Inferior parietal cortex (tissue), 1 donor: ENCODE data around the gene IL7R.

Experiments used
- DNase-seq: peaks from one replicate; pipeline ENCODE4 v3.0.0-alpha.2; 2016; ENCODE audit errors: extremely low spot score

The IL7R gene, protein sequence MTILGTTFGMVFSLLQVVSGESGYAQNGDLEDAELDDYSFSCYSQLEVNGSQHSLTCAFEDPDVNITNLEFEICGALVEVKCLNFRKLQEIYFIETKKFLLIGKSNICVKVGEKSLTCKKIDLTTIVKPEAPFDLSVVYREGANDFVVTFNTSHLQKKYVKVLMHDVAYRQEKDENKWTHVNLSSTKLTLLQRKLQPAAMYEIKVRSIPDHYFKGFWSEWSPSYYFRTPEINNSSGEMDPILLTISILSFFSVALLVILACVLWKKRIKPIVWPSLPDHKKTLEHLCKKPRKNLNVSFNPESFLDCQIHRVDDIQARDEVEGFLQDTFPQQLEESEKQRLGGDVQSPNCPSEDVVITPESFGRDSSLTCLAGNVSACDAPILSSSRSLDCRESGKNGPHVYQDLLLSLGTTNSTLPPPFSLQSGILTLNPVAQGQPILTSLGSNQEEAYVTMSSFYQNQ

DNA sequence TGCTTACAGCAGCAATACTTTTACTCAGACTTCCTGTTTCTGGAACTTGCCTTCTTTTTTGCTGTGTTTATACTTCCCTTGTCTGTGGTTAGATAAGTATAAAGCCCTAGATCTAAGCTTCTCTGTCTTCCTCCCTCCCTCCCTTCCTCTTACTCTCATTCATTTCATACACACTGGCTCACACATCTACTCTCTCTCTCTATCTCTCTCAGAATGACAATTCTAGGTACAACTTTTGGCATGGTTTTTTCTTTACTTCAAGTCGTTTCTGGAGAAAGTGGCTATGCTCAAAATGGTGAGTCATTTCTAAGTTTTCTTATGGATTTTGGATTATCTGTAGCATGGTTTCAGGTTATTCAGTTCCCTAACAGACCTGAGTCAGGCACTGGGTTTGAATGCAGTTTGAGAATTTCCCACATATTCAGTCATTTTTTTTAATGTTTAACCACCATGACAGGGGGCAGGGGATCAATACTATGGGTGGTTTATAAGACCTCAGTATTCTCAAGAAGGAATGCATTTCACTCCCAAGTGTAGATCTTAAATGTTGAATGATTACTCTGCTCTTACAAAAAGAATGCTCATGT lies at the start of gene IL7R:
Gene IL7R (plus strand): TSS at position 127 of the 587 bp plus-strand sequence. CDS start 87 bp downstream, at position 214.
- DNase-seq: no peak

DNA sequence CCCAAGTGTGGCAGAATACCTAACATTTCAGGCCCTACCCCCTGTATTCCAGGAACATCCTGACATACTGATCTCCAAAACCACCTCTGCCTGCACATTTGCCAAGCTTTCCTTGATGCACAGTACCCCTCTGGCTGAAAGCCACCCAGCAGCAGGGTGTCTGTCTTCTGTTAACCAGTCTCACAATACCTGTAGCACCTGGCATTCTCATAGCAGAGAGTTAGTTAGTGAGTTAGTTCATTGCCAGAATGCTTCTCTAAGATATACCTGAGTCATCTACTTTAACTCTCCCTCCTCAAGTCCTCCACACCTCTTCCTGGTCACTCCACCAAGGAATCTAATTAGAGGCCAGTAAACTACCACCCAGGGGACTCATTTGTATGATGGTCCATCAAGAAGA lies 46.1 kb upstream of the IL7R start:
- DNase-seq: no peak

DNA sequence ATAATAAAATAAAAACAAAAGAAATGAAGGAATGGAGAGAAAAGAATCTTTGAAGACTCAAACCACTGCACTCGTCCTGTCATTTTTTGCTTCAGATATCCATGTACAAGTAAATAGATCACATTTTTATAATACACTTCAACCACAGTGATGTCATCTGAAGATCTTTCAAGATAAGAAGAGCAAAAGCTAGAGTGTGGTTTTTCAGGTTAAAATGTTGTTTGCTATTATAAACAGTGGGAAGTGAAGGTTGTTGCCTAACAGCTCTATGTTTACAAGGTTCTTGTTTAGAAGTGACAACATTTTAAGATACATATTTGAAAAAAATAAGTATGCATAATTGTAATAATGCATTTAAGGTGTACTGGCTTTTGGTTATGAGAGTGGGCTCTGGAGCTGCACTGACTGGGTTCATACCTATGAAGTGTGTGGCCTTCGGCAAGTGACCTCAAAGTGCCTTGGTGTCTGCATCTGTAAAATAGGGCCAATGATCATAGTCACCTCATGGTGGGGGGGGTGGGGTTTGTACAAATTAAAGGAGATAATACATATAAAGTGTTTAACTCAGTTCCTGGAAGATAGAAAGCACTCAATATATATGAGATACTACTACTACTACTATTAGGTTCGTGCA lies 45.5 kb upstream of the IL7R start:
- no peak for DNase-seq

DNA sequence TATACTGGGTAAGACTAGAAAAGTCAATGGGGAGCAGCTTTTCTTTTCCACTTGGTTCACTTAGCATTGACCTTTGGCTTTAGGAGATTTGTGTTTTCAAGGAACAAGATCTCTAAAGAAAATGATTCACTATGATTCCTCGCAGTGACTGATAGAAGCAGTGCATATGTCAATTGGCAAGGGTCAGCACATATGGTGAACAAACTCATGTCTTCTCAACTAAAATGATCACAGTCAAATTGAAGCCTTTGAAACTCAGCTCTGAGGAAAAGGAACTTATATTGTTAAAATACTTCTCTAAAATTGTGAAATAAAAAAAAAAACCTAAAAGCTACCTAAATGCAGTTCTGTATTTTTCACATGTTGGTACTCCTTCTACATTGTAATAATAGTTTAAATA lies 43.2 kb upstream of the IL7R start:
- DNase-seq: no peak

DNA sequence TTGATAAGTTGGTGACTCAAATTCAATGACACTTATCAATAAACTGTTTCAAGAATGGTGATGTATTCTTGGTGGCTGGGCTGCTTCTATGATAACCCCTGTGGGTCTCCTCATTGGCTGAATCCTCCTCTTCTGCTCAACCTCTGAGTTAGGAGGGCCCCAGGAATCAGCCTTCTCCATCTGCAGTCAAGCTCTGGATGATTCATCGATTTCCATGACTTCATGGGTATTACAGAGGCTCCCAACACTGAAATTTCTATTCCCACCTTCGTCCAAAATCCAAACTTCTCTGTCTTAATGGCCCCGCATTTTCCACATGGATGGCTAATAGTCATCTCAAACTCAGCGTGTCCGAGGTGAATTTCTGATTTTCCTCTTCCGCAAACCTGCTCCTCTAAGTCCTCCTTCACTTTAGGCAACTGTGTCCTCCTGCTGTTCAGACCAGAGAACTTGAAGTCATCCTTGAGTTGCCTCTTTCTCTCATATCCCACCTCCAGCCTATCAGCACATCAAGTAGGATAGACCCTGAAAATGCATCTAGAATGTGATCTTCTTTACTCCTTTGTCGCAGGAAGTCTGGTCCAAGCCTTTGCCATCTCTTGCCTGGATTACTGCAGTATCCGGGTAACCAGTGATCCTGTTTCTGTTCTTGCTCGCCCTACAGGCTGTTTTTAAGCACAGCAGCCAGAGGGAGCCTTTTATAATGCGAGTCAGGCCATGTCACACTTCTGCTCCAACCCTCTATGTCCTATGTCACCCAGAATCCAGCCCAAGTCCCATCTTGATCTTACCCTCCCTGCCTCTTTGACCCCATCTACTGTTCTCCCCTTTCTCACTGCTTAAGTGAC lies 41.4 kb upstream of the IL7R start:
- no peak for DNase-seq

DNA sequence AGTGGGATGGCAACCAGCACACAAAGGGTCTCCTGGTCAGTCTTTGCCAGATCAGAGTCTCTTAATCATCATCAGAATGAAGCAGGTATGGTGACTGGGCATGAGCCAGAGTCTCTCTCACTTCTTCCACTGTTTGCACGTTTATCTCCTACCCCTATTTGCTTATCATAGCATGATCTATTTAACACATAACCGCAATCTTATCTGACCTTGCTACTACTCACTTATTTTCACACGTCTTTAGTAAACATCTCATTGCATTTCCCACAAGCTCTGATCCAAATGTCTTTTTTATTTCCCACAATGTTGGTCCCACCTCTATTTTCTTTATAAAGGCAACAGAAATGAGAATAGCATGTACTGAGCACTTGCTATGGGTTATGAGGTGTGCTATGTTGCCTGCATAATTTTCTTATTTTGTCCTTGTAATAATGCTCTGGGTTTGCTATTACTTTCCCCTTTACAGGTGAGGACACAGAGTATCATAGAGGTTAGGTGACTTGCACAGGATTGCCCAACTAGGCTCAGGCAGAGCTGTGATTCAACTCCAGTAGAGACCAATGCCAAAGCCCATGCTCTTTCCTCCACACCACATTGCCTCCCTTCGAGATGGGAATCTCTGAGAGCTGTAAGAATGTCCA lies 39.7 kb upstream of the IL7R start:
- no peak for DNase-seq

DNA sequence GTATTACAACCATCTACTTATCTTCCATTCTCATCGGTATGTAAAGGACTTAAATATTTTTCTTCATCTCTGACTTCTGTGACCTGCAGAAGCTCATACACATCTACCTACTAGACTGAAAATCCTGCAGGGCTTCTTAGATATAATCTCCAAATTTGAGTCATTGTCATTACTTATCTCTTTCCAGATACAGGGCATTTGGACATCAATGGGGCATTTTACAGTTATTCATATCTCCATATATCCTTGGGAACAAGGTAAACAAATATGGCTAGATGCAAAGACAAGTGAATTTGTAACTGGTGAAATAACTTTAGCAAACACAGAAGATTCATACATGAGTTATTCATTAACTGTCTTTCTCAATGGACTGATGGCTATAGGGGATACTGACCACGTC lies 37.7 kb upstream of the IL7R start:
- DNase-seq: no peak

DNA sequence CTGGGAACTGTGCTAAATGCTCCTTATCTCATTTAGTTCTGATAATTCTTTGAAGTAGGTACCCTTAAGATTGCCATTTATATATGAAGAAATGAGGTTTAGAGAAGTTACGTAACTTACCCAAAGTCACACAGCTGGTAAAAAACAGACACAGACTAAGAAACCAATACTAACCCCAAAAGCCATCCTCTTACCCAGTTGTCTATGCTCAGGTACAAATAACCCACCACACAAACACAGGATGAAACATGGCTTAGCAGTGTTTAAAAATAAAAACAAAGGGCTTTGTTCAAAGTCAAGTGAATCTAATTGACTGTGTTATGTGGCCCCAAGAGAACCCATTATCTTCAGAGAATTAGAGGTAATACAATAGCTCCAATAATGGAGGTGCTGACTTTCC lies 37.0 kb upstream of the IL7R start:
- DNase-seq: no peak

DNA sequence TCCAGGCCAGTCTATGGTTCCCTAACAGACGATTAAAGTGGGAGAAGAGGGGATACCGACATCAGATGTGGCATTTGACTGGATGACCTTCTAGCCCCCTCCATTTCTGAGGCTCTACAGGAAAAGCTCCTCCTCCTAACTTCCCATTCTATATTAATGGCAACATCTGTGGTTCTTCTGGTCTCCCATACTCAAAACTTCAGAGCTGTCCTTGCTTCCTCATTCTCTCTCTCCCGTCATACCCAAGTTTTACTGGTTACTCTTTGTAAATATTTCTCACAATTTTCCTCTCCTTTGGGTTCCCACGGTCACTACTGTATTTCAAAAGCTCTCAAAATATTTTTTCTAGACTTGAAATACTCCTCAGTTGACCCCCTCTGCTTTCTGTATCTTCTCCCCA lies 36.0 kb upstream of the IL7R start:
- DNase-seq: no peak

DNA sequence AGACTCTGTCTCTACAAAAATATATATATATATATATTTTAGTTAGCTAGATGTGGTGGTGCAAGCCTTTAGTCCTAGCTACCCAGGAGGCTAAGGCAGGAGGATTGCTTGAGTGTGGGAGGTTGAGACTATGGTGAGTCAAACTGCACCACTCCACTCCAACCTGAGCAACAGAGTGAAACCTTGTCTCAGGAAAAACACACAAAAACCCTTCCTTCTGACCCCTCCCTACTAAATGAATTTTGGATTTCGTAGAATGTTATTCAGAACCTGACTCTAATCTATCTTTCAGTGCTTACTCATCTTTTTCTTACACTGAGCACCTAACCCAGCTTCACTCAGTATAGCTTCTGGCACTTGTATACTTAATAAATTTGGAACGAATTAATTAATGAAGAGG lies 35.2 kb upstream of the IL7R start:
- no peak for DNase-seq

DNA sequence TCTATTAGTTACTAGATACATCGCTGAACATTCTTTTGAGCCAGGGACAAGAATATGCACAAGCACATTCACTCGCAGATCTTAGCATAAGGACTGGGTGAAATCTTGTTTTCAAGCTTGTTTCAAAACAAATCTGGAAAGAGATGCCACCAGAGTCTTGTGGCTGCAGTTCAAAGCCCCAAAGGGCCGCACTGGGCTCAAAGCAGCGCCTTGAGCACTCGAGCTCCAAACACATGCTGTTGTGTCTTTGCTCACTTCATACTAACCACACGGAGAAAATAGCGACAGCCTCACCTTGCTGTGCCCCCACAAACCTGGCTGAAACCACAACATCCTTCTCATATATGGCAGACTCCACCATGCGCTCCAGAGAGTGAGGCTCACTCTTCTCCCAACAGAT lies 34.2 kb upstream of the IL7R start:
- no peak for DNase-seq

DNA sequence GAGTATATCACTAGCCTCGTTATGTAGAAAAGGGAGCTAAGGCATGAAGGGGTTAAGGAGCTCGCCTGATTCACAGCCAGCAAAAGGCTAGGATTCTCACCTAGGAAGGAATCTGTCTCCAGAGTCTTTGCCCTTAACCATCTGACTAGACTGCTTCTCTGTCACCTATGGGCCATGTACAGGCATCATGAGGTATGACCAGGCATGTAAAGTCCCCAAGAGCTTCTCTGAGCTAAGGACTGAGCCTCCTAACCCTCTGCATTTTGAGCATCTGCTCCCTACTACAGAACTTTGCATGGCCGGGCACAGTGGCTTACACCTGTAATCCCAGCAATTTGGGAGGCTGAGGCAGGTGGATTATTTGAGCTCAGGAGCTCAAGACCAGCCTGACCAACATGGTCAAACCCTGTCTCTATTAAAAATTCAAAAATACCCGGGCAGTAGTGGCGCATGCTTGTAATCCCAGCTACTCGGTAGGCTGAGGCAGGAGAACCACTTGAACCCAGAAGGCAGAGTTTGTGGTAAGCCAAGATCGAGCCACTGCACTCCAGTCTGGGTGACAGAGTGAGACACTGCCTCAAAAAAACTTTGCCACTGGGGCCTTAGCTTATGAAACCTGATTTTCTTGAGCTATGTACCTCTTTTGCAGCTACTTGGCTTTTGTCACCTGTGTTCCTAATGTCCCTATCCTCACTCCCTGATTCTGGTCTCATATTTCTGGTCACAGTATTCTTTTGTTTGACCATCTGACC lies 33.2 kb upstream of the IL7R start:
- no peak for DNase-seq

DNA sequence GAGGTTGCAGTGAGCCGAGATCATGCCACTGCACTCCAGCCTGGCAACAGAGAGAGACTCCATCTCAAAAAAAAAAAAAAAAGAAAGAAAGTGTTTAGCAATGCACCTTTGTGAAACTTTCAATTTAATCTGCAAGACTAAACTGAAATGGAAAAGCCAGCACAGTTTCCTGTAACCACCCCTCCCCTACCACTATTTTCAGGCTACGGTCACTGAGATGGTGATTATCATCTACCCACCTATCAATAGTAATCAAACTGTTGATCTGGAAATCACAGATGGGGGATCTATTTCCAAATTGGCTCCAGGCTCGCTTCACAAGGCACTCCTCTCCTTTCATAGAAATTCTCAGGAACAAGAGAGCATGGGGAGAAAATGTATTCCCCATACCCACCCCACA lies 30.6 kb upstream of the IL7R start:
- no peak for DNase-seq

DNA sequence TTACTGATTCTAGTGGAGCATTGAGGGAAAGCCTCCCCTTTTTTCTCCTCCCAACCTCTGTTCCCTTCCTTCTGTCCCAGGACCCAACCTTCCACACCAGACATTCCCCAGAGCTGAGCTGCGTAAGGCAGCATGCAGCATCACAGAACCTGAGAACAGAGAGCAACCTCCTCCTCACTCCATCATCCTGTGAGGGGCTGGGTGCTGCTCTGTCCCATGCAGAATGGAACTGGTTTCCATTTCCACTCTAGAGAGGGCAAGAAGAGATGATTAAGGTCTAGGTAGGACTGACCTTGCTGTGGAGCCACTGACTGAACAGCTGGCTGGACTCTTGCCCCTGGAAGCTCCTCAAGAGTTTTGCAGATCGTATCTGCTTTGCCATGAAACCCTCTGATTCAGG lies 30.1 kb upstream of the IL7R start:
- no peak for DNase-seq

DNA sequence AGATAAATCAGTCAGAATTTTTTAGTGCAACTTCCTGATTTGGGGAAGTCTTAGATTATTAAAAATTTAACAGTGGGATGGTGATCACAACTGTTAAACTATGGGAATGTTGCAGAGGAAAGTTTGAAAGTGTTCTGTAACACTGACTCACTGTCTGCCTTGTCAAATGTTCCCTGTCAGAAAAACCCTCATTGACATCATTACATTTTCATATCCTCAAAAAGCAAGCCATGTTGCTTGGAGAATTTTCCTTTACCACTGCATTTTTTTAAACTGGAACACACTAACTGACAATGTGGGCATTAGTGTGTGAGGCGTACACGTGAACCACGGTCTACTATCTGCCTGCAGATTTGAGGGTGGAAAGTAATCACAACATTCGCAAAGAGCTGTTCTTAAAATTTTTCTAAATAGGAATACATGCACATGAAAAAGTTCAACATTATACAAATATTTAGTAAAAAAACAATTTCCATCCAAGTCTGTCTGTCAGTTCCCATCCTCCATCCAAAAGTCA lies 28.6 kb upstream of the IL7R start:
- DNase-seq: no peak

DNA sequence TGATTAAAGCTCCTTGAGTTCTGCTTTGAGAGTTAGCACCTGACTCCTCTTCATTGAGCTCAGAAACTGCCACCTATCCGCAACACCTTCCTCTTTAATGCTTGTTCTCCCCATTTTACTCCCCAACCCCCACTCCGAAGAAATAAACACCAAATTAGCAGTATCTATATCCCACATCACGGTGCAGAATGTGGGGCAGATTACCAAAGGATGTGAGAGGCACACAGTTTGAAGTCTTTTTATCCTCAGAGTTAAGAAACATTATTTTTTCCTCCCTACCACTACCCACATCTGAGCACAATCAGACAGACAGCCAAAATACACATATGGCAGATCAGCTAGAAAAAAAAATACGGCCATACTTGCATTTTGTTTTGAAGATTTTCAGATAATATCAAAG lies 26.1 kb upstream of the IL7R start:
- no peak for DNase-seq

DNA sequence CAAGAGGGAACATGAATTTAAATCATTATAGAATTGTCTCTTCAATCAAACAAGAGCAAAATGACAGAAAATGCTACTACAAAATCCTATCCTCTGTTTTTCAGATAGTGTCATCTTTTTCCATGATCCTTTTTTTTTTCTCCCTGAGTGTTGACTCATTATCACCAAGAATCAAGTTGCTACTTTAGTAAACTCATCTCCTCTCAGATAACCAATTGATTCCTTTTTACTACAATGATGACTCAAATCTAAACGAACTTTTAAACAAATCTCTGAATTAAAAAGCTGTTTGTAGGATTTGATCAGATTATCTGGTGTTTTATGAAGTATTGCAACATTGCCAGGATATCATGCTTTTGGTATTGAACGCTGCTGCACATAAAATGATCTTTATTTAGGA lies 23.9 kb upstream of the IL7R start:
- DNase-seq: no peak

DNA sequence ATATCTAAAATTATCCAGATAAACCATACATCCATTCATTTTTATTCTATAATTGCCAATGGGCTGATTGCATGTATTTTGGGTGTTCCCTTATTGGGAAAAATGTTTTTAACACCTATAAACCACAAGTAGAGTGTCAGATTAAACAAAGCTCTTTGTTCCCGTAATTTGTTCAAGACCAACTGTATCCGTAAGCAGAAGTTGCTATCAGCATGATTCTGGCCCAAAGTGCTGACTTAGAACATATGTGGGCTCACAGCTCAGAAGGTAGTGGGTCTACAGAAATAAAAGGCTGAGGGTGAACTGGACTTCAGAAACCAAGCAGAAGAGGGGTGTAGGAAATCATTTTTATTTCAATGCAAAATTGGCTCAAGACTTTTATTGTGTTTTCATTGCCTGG lies 23.5 kb upstream of the IL7R start:
- DNase-seq: no peak

DNA sequence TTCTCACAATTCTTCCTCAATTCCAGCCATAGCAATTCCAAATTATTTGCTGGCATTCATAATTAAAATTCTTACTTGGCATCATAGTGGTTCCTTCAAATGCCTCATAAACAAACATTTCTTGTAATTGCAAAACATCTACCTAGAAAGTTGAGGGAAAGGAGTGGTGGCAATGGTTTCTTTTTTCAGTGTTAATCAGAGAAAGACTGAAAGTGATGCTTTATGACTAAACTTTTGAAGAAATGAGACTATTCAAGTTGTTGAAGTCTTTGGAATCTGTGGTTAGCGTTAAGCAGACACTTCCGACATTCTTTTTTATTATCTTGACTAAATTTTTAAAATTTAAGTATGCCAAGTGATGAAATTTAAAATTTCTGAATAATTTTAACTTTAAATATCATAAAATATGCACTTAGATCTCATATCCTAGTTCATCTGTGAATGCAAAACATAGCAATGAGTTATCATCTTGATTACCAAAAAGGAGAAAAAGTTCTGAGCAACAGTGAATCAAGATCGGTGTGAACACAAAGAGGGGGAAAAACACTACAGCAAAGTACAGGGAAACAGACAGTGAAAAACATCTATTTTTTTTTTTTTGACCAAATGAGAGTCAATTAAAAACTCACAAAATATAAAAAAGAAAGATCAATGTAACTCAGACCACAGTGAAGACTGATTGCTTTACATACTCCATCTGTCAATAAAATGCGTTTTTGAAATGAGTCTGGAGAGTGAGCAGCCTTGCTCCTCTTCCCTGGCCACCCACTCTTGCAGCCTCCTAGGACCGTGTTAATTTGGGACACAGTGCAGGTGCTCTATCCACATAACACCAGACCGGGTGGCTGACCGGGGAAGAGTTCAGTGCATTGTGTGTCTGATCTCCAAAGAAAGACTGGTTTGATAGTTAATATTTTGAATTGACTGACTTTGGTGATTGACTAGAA lies 20.6 kb upstream of the IL7R start:
- DNase-seq: no peak
